ENCODE measurements around the gene CXCR2. TPM values are rescaled to one million over a fixed set of nuclear protein-coding genes. Genes with fewer than 3 reads are reported as not detected.

Gene CXCR2
- total RNA-seq, 1 experiment from 2014 or later = 0.96 TPM

DNA sequence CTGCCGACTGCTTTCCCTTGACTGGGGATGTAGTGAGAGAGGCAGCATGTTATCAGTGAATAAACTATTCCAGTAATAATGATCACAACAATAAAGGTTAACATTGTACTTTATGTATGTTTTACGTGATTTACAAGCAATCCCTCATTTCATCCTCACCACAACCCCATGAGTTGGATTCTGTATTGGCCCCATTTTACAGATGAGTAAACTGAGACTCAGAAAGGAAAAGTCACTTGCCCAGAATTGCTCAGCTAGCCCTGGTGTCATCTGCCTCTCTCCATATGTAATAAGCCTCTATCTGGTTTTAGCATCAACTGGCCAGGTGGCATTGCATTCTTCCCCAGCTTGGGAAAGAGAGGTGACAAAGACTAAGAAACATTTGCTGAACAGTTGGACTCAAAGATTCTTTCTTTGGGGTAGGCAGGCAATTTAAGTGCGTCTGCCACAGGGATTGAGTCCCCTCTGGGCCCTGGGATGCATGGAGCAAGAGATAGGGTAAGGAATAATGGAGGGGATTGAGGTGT lies 2.2 kb downstream of the CXCR2 start (continued):
- TF ChIP-seq, protein P1, sequence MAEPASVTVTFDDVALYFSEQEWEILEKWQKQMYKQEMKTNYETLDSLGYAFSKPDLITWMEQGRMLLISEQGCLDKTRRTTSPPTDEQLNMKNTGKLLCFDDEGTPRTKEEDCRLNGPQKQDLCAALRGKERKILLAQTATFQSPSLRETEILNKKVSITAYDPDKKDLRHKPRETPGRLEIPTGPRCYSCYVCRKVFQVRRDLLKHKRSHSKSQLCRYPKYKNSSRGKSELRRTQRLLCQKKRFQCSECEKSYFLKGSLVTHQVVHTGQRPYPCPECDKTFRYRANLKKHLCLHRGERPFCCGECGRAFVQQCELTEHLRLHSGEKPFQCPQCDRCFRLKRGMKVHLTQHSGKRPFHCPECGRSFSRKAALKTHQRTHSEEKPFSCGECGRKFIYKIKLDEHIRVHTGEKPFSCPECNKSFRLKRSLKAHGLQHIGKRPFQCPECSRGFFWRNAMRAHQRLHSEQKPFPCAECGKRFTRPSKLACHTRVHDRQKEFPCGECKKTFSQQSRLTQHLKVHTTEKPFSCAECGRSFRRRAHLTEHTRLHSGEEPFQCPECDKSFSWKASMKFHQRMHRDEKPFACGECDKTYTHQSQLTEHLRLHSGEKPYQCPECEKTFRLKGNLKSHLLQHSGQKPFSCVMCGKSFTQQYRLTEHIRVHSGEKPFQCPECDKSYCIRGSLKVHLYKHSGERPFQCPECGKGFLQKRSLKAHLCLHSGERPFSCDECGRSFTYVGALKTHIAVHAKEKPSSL (CRISPR knock-in tag; conservative IDR thresholded peaks at IDR 0.05) = no peak

DNA sequence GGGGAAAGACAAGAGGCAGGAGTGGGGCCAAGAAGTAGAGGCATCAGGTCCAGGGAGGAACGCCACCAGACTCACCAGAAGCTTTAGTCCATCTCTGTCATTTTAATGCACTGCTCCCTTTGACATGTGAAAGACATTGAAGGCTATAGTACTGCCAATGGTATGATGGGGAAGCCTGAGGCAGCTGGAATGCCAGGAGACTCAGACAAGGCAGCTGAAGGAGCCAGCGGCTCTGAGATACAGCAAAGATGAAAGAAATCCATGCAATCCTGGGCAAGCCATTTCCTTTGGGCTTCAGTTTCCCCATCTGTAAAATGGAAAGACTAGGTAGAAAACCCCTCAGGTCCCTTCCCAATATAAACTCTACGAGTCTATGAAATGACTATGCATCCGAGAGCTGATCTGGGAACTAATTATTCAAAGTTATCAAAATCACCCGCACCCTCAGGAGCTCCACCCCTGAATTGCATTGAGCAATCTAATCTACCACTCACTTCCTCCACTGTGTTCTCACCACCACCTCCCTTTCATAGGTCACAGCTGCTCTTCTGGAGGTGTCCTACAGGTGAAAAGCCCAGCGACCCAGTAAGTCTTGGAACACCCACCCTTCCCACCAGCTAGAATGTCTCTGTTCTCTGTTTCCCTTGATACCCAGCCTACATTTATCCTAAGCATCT lies 3.1 kb downstream of the CXCR2 start:
- no peak for TF ChIP-seq GABPB1 (CRISPR knock-in tag; IDR thresholded peaks at IDR 0.05)
- TF ChIP-seq JAZF1 (CRISPR knock-in tag; IDR thresholded peaks at IDR 0.05) = no peak
- POLR2A ChIA-PET = no interaction called here
- no peaks in the 10 kb centered on the region for H3K36me3 Mint-ChIP-seq
- no peak for DNase-seq (ENCODE audit: low spot score)
- ATAC-seq = no peak
- no peak overlapping the region for H3K27ac Mint-ChIP-seq
- no peaks in the 10 kb centered on the region; the same call in 1 of the 2 replicates for H3K9me3 Mint-ChIP-seq
- CTCF ChIA-PET = no interaction called here
- peaks cover 18% of the 10 kb centered on the region for H3K4me1 Mint-ChIP-seq
- H3K27me3 Mint-ChIP-seq (ENCODE audit: low read depth) = peaks cover 3% of the 10 kb centered on the region; the same call in 1 of the 2 replicates
- H3K4me3 Mint-ChIP-seq = no peak overlapping the region

DNA sequence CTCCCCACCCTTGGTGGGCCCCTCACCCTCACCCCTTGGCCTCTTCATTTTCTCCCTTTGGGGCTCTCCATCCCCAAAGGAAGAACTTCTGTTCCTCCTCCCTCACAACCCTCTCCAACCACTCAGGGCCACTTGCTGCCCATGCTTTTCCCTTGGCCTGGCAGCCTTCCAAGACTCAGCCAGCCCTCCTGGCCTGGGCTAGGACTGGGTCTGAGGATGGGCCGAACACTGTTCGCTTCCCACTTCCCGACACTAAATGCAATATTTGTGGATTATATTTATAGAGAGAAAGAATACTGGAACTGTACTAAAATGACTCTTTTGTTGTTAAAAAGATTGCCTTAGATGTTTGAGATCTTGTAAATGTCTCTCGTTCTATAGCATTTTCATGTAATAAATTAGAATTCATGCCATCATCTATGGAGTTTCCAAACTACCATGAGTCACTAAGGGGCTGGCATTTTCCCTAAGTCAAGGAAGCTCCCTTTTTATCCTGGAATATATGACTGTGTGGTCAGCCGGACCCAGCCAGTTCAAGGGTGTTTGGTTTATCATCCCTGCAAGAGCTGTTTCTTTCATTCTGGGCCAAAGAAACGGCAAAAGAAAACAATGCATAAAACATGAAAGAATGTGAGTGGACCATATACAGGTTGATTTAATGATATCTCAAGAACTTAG lies 3.8 kb downstream of the CXCR2 start:
- TF ChIP-seq EMX1 (CRISPR knock-in tag; IDR thresholded peaks at IDR 0.05) (no peak), CREB1 (CRISPR knock-in tag; IDR thresholded peaks at IDR 0.05) (no peak), SP1 (CRISPR knock-in tag; conservative IDR thresholded peaks at IDR 0.05) (no peak)
- Mint-ChIP-seq H3K4me3 (no peak overlapping the region), H3K36me3 (no peaks in the 10 kb centered on the region), H3K27me3 (ENCODE audit: low read depth) (peaks cover 3% of the 10 kb centered on the region; the same call in 1 of the 2 replicates), H3K27ac (no peak overlapping the region), H3K4me1 (peaks cover 18% of the 10 kb centered on the region), H3K9me3 (no peaks in the 10 kb centered on the region; the same call in 1 of the 2 replicates)
- CTCF ChIA-PET = no interaction called here
- POLR2A ChIA-PET = no interaction called here
- DNase-seq (ENCODE audit: low spot score) (no peak), ATAC-seq (no peak)

DNA sequence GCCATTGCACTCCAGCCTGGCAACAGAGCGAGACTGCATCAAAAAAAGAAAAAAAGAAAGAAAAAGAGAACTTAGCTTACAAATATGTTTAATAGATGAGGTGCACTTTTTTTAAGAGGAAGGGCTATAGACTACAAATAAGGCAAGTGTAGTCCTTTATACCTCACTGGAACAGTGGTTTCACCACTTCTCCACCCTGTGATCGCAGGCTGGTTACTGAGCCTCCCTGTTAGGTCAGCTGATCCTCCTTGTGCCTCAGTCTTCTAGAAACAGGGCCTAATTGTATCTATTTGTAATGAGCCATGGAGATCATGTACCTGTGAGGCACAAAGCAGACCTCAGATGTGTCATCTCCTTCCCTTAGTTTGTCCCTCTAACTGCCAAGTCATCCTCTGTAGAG lies 4.5 kb downstream of the CXCR2 start:
- POLR2A ChIA-PET = interaction anchor here (0.5 kb wide), 1 partner anchor 13 kb away, joined by 3 read pairs; no protein-coding TSS in a partner anchor
- no peaks in the 10 kb centered on the region; the same call in 1 of the 2 replicates for H3K9me3 Mint-ChIP-seq
- H3K27ac Mint-ChIP-seq = no peak overlapping the region
- peaks cover 3% of the 10 kb centered on the region; the same call in 1 of the 2 replicates for H3K27me3 Mint-ChIP-seq (ENCODE audit: low read depth)
- no peak for ATAC-seq
- no peak overlapping the region for H3K4me3 Mint-ChIP-seq
- TF ChIP-seq ZNF396 (CRISPR knock-in tag; IDR thresholded peaks at IDR 0.05; ENCODE audit: borderline replicate concordance) (no peak), CBFB (CRISPR knock-in tag; IDR thresholded peaks at IDR 0.05; ENCODE audit: low read depth) (no peak), TP53 (CRISPR knock-in tag; IDR thresholded peaks at IDR 0.05) (no peak), NR2C2 (CRISPR knock-in tag; IDR thresholded peaks at IDR 0.05) (no peak), ETV6 (CRISPR knock-in tag; IDR thresholded peaks at IDR 0.05) (no peak), HMGA2 (CRISPR knock-in tag; IDR thresholded peaks at IDR 0.05) (no peak), GABPB1 (CRISPR knock-in tag; IDR thresholded peaks at IDR 0.05) (no peak)
- TF ChIP-seq, protein P2, sequence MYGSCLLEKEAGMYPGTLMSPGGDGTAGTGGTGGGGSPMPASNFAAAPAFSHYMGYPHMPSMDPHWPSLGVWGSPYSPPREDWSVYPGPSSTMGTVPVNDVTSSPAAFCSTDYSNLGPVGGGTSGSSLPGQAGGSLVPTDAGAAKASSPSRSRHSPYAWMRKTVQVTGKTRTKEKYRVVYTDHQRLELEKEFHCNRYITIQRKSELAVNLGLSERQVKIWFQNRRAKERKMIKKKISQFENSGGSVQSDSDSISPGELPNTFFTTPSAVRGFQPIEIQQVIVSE (CRISPR knock-in tag; IDR thresholded peaks at IDR 0.05; ENCODE audit: borderline replicate concordance) = no peak
- TF ChIP-seq, protein P3, sequence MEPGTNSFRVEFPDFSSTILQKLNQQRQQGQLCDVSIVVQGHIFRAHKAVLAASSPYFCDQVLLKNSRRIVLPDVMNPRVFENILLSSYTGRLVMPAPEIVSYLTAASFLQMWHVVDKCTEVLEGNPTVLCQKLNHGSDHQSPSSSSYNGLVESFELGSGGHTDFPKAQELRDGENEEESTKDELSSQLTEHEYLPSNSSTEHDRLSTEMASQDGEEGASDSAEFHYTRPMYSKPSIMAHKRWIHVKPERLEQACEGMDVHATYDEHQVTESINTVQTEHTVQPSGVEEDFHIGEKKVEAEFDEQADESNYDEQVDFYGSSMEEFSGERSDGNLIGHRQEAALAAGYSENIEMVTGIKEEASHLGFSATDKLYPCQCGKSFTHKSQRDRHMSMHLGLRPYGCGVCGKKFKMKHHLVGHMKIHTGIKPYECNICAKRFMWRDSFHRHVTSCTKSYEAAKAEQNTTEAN (CRISPR knock-in tag; IDR thresholded peaks at IDR 0.05) = no peak
- TF ChIP-seq, protein P4, sequence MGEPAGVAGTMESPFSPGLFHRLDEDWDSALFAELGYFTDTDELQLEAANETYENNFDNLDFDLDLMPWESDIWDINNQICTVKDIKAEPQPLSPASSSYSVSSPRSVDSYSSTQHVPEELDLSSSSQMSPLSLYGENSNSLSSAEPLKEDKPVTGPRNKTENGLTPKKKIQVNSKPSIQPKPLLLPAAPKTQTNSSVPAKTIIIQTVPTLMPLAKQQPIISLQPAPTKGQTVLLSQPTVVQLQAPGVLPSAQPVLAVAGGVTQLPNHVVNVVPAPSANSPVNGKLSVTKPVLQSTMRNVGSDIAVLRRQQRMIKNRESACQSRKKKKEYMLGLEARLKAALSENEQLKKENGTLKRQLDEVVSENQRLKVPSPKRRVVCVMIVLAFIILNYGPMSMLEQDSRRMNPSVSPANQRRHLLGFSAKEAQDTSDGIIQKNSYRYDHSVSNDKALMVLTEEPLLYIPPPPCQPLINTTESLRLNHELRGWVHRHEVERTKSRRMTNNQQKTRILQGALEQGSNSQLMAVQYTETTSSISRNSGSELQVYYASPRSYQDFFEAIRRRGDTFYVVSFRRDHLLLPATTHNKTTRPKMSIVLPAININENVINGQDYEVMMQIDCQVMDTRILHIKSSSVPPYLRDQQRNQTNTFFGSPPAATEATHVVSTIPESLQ (CRISPR knock-in tag; IDR thresholded peaks at IDR 0.05) = no peak
- TF ChIP-seq, protein P5, sequence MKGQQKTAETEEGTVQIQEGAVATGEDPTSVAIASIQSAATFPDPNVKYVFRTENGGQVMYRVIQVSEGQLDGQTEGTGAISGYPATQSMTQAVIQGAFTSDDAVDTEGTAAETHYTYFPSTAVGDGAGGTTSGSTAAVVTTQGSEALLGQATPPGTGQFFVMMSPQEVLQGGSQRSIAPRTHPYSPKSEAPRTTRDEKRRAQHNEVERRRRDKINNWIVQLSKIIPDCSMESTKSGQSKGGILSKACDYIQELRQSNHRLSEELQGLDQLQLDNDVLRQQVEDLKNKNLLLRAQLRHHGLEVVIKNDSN (CRISPR knock-in tag; IDR thresholded peaks at IDR 0.05) = no peak
- CTCF ChIA-PET = no interaction called here
- no peaks in the 10 kb centered on the region for H3K36me3 Mint-ChIP-seq
- no peak for DNase-seq (ENCODE audit: low spot score)
- H3K4me1 Mint-ChIP-seq = peaks cover 13% of the 10 kb centered on the region
